T-helper 1 cell (primary cell): Measurements from ENCODE around the gene P3H4.

Experiments
- DNase-seq, 5 donors: peaks; one replicate each; pipeline ENCODE4 v3.0.0-alpha.2; 2012 to 2020

The P3H4 gene

DNA sequence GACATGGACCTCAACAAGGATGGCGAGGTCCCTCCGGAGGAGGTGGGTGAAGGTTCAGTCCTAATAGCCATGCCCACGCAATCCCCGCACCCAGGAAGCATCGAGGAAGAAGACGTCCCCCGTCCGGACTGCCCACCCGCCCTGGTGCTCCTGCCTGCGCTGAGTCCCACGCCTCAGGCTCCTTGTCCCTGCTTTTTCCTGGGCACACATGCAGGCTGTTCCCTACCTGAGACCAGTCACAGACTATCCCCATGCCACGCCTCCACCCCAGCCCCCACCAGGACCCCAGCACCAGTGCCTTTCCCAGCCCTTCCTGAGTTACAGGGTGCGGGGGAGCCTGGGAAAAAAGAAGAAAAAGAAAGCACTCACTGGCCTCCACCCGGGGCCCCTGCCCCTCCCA is 10.0 kb upstream of the P3H4 start:
- DNase-seq = no peak

DNA sequence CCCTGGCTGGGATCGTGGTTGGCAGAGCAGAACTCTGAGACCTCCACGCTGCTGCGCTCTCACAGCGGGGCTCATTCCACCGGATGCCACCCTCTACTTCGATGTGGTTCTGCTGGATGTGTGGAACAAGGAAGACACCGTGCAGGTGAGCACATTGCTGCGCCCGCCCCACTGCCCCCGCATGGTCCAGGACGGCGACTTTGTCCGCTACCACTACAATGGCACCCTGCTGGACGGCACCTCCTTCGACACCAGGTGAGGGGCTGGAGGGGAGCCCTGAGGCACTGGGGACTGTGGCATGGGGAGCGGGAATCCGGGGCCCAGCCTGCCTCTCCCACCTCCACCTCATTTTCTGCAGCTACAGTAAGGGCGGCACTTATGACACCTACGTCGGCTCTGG is 6.3 kb upstream of the P3H4 start:
- no peak for DNase-seq

DNA sequence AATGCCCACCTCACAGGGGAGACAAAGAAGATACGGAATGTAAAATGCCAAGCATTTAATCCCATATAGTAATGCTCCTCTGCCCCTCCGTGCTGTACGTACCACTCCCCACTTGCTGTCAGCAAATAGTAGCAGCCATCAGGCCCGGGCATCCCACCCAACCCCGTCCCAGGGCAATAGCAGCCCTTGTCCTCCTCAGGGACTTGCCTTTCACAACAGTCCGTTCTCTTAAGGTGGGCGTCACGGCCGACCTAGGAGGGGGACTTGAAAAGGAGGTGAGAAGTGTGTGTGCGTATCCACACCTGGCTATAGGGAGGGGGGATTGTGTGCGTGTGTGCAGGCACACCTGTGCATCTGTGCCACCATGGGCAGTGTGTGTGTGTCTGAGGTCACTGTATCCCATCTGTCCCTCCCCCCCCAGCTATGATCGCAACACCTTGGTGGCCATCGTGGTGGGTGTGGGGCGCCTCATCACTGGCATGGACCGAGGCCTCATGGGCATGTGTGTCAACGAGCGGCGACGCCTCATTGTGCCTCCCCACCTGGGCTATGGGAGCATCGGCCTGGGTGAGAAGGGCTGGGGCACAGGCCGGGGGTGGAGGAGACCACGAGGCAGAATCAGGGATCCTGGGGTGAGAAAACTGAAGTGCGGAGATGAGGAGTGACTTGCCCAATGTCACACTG is 5.0 kb upstream of the P3H4 start:
- DNase-seq = no peak

- DNase-seq = no peak
These were observed 2.4 kb upstream of the P3H4 start for GRCh38 chr17:41814195-41814594.

GRCh38 chr17:41813699-41814124 is 2.0 kb upstream of the P3H4 start:
- no peak for DNase-seq

- no peak for DNase-seq
These were observed 1.5 kb upstream of the P3H4 start for GRCh38 chr17:41813152-41813680.

GRCh38 chr17:41812381-41813151 is 817 bp upstream of the P3H4 start, which contains the start of gene FKBP10:
Gene FKBP10, plus strand, starts transcription at chr17:41813004. Its CDS starts 31 bp downstream, at chr17:41813035.
- DNase-seq = peak in 2 of 5 donors; percentile 15 to 32

- DNase-seq = peak in 1 of 5 donors; percentile 12
These were observed 845 bp downstream of the P3H4 start for GRCh38 chr17:41810659-41811548.

- no peak for DNase-seq
These were observed 4.9 kb downstream of the P3H4 start for GRCh38 chr17:41806685-41807445.

- DNase-seq = no peak
These were observed 8.4 kb downstream of the P3H4 start for GRCh38 chr17:41803049-41804020.

DNA sequence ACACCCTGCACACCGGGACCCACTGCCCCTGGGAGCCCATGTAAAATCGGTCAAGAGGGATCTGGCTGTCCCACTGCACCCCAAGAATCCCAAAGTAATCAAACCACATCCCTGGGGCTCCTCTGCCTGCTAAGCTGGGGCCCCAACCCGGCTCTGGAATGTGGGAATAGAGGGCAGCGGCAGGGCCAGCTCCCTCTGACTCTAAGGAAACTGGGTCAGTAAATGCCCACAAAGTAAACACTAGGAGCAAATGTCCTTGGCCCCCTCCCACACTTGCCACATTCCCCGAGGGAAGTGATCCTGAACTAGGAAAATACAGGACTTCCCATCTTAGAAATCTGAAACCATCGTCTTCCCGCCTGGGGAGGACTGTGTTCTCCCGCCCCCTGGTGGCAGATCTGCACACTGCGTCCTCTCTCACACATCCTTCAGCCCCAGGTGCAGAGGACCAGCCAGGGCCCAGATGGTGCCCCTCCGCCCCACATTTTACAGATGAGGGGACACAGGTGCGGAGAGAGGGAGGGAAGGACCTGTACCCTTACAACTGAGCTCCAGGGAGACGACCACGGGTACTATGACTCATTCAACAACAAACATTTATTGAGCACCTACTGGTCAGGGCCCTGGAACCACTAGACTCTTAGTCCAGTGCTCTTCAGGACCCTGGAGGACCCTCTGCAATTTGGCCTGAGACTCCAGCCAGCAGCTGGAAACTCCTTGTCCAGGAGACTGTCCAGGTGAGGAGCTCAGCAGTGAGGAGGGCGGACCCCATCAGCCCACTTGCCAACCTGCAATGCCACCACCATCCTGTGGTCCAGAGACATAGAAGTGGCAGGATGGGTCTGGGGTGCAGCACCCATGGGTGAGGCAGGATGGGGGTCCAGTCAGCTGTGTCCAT is 10.1 kb downstream of the P3H4 start:
- DNase-seq = peak; percentile 39 to 68 (median 57)

- DNase-seq = peak in 1 of 5 donors; percentile 15
These were observed 11.0 kb downstream of the P3H4 start for GRCh38 chr17:41800601-41801373.

DNA sequence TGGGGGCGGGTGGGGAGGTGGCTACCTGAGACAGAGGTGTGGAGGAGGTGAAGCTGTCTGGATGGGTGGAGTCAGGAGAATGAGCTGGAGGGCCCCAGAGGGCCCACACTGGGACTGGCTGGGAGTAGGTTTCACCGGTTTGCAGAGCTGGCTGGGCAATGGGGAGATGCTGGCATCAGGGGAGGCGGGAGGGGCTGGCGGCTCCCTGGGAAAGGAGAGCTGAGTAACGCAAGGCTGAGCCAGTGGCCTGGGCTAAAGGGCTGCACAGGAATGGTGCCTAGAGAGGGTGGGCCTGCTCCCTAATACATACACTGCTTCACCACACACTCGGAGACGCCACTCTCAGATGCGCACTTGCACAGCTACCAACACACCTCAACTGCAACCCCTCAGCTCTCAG is 12.4 kb downstream of the P3H4 start:
- DNase-seq = no peak

DNA sequence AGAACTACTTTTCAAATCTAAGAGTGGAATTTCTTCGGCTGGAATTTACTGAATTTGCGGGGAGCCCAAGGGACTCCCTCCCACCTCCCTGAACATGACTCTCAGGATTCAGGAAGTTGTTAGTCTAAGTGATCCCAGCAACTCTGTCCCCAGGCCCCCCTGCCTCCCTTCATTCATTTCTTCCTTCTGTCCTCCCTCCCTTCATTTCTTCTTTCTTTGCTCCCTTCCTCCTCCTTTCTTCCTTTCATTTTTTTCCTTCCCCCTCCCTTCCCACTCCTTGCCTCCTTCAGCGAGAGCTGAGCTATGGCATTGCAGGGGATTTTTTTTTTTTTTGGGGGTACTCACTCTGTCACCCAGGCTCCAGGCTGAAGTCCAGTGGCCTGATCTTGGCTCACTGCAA is 14.4 kb downstream of the P3H4 start:
- DNase-seq = no peak

DNA sequence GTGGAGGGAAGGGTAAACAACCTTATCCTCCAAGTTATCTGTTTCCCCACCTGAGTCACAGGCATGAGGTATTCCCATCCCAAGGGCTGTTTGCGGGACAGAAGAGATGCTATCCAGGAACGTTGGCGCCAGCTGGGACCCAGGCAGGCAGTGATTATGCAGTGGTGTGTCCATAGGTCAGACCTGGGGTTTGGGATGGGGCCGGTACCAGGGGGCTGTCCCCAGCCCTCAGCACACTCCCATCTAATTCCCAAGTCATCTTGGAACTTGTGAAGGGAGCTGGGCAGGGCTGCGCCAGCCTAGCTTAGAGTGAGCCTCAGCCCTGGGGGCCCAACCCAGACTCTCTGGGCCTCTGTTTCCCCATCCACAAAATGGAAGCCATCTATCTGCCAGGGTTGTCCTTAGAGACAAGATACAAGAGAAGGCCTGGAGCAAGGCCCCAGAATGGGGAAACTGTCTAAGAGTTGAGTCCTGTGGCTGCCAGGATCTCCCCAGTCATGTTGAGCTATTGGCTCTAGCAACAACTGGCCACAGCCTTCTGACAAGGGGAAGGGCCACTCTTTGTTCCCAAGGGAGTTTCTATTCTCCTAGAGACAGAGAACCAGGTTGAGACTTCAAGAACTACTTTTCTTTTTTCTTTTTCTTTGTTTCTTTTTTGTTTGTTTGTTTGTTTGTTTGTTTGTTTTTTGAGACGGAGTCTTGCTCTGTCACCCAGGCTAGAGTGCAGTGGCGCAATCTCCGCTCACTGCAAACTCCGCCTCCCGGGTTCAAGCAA is 15.4 kb downstream of the P3H4 start:
- DNase-seq = no peak

GRCh38 chr17:41794540-41794975 is 17.2 kb downstream of the P3H4 start:
- DNase-seq = no peak

GRCh38 chr17:41793784-41794539 is 17.8 kb downstream of the P3H4 start:
- no peak for DNase-seq
